GM21717 (cell line): ENCODE data around the gene KLHDC10.
A peak's percentile ranks its signal among the peaks of the same experiment; 100 is the strongest.
"Not testable (repeated sequence)": the region's sequence is repeated elsewhere in the genome, so short reads cannot be mapped to it uniquely, and the experiment has no call there.

Experiments
- ATAC-seq: cut with Tn5 transposase; IDR thresholded peaks from one replicate; pipeline ENCODE4 v1.9.1; 2021; ENCODE audit warnings: mild to moderate bottlenecking, moderate library complexity; ENCODE audit not compliant: unreplicated experiment

The KLHDC10 gene

DNA sequence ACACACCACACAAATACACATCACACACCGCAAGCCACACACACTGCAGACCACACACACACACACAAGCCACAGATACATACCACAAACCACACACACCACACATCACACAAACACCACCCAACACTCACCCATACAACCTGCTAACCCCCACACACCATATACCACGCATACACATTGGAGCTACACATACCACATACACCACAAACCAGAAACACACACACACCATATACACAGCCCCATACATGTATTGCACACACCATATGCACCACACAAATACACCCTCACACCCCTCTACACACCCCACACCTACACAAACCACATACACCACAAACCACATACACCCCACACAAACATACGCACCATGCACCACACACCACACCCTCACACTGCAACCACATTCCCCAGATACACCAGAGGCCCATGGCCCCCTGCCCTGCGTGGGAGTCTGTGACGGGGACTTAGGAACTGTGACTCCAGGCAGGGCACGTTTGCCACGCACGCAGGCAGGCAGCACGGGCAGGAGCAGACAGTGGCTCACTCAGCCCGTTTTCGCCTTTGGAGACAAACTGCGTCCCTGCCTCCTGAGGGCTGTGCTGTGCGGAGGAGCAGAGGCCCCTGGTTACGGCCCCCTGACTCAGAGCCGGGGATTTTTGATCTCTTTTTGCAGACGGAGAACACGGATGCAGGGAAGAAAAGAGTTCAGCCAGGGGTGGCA lies 82.3 kb downstream of the KLHDC10 start:
- ATAC-seq, result no peak

GRCh38 chr7:130153211-130153908 lies 83.0 kb downstream of the KLHDC10 start:
- no peak for ATAC-seq

DNA sequence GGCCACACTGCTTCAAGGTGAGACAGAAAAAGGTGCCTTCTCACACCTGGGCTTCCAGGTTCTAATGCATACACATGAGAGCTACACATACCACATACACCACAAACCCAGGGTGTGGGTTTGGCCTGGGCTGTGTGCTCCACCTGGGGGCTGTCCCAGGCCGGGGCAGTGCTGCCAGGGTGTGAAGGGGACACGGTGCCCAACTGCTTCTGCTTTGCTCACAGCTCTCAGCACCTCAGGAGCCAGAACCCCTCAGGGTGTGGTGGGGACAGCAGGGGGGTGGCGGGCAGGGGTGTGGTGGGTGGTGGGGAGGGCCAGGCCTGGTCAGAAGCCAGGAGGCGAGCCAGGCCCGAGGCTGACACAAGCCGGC lies 83.8 kb downstream of the KLHDC10 start:
- ATAC-seq, result no peak

GRCh38 chr7:130154501-130155317 lies 84.4 kb downstream of the KLHDC10 start:
- no peak for ATAC-seq

DNA sequence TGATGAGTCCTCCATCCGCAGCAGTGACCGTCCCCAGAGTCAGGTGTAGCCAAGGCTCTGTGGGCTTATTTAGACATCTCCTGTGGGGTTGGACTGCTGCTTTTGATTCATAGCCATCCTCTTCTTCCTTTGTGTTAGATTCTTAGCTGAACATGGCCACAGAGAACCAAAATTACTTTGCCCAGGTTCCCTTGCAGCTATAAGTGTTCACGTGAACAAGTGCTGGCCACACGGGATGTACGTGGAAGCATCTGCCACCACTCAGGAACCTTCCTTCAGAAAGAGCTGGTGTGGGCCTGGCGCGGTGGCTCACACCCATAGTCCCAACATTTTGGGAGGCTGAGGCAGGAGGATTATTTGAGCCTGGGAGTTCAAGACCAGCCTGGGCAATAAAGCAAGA lies 85.8 kb downstream of the KLHDC10 start:
- ATAC-seq, result no peak

GRCh38 chr7:130157700-130158099 lies 87.4 kb downstream of the KLHDC10 start:
- no peak for ATAC-seq

DNA sequence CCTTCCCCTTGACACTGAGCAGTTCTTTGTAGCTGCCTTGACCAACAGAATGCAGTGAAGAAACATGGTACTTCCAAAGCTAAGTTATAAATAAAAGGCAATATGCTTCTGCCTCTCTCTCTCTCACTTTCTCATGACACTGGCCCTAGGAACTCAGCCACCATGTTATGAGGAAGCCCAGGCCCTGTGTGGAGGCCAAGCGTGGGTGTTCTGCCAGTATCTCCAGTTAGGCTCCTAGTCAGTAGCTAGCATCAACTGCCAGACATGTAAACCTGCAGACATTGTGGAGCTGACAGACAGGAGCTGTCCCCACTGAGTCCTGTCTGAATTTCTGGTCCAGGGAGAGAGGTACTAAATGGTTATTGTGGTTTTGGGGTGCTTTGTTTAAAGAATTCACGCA lies 89.7 kb downstream of the KLHDC10 start:
- no peak for ATAC-seq

- no peak for ATAC-seq
Measured at GRCh38 chr7:130160455-130160854, 90.1 kb downstream of the KLHDC10 start.

GRCh38 chr7:130162196-130162595 lies 91.9 kb downstream of the KLHDC10 start:
- no peak for ATAC-seq

DNA sequence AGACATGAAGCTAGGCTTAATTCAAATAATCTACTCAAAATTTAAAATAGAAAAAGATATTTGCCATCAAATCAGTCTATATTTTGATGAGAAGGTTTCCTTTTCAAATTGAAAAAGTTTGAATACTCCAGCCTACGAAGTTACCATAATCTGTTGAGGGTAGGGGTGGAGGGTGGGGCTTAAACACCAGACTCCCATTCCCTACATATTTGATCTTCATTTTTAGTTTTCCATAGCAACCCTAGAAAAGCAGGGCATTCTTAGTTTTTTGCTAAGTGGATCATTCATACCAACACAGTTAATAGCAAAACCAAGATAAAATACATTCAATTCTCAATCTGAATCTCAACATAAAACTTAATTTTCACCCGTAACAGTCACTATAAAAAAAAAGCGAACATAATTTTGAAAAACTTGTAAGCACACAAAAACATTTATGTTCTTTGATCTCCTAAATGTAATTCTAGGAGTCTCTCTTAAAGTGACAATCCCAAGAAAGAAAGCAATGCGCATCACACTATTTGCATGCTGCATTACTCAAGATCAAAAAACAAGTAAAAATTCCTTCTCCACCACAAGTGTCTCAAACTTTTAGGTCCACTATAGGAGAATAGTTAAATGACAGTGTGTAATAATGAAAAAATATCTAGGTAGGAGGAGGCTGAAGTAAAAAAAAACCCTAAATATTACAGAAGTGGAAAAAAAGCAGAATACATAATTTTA lies 104.1 kb downstream of the KLHDC10 start:
- ATAC-seq, result no peak

- ATAC-seq, result no peak
Measured at GRCh38 chr7:130178251-130178650, 107.9 kb downstream of the KLHDC10 start.

DNA sequence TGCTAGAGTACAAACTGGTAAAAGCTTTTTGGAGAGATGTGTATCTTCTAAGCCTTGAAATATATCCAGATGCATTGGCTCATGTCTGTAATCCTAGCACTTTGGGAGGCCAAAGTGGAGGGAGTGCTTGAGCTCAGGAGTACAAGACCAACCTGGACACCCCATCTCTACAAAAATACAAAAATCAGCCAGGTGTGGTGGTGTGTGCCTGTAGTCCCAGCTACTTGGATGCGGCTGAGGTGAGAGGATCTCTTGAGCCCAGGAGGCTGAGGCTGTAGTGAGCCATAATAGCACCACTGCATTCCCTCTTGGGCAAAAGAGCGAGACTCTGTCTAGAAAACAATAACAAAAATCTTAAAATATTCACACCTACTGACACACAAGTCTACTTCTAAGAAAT lies 109.3 kb downstream of the KLHDC10 start:
- no peak for ATAC-seq

- no peak for ATAC-seq
Measured at GRCh38 chr7:130180571-130181262, 110.4 kb downstream of the KLHDC10 start.

GRCh38 chr7:130181263-130181605 lies 110.9 kb downstream of the KLHDC10 start:
- no peak for ATAC-seq

GRCh38 chr7:130182990-130183389 lies 112.7 kb downstream of the KLHDC10 start:
- peak; percentile 77 for ATAC-seq

DNA sequence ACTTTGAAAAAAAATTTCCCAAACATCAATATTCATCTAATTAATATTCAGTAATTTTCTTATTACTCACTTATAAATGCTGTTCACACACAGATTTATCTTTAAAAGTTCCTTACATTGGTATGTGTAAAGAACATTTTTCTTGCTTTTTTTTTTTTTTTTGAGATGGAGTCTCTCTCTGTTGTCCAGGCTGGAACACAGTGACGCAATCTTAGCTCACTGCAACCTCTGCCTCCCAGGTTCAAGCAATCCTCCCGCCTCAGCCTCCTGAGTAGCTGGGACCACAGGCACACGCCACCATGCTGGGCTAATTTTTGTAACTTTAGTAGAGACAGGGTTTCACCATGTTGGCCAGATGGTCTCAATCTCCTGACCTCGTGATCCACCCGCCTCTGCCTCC lies 114.0 kb downstream of the KLHDC10 start:
- ATAC-seq, result not testable (repeated sequence)
